ENCODE measurements around the gene ZNRF1.

ZNRF1 gene

GRCh38 chr16:75151798-75152197 lies 153.0 kb downstream of the ZNRF1 start:
- Histone ChIP-seq H3K27me3 (ENCODE audit: insufficient read depth, poor library complexity, severe bottlenecking) (no peaks in the 10 kb centered on the region), H3K4me3 (ENCODE audit: severe bottlenecking) (no peak overlapping the region), H3K27ac (ENCODE audit: poor library complexity, severe bottlenecking) (no peak overlapping the region), H3K4me1 (ENCODE audit: insufficient read depth, poor library complexity, severe bottlenecking) (no peaks in the 10 kb centered on the region), H3K9me3 (ENCODE audit: severe bottlenecking) (peaks cover 12% of the 10 kb centered on the region), H3K36me3 (ENCODE audit: low read depth) (peaks cover 38% of the 10 kb centered on the region)
- ATAC-seq (ENCODE audit: low read depth) (no peak), DNase-seq (ENCODE audit: low spot score) (no peak)
- no peak for TF ChIP-seq CTCF (IDR thresholded peaks at IDR 0.05; ENCODE audit: poor library complexity, severe bottlenecking)

- Histone ChIP-seq H3K4me1 (ENCODE audit: insufficient read depth, poor library complexity, severe bottlenecking) (no peaks in the 10 kb centered on the region), H3K27me3 (ENCODE audit: insufficient read depth, poor library complexity, severe bottlenecking) (no peaks in the 10 kb centered on the region), H3K9me3 (ENCODE audit: severe bottlenecking) (peaks cover 12% of the 10 kb centered on the region), H3K4me3 (ENCODE audit: severe bottlenecking) (no peak overlapping the region), H3K36me3 (ENCODE audit: low read depth) (peaks cover 38% of the 10 kb centered on the region), H3K27ac (ENCODE audit: poor library complexity, severe bottlenecking) (no peak overlapping the region)
- ATAC-seq (ENCODE audit: low read depth) (no peak), DNase-seq (ENCODE audit: low spot score) (no peak)
- TF ChIP-seq CTCF (IDR thresholded peaks at IDR 0.05; ENCODE audit: poor library complexity, severe bottlenecking) = no peak
These were observed 153.8 kb downstream of the ZNRF1 start for GRCh38 chr16:75152635-75153034.

- no peak for ATAC-seq (ENCODE audit: low read depth)
These were observed 161.6 kb downstream of the ZNRF1 start for GRCh38 chr16:75160386-75160785.

More at GRCh38 chr16:75160386-75160785, 161.6 kb downstream of the ZNRF1 start:
- DNase-seq (ENCODE audit: low spot score) = no peak
- no peak for TF ChIP-seq CTCF (IDR thresholded peaks at IDR 0.05; ENCODE audit: poor library complexity, severe bottlenecking)
- Histone ChIP-seq H3K36me3 (ENCODE audit: low read depth) (peaks cover 50% of the 10 kb centered on the region), H3K27me3 (ENCODE audit: insufficient read depth, poor library complexity, severe bottlenecking) (no peaks in the 10 kb centered on the region), H3K4me3 (ENCODE audit: severe bottlenecking) (no peak overlapping the region), H3K27ac (ENCODE audit: poor library complexity, severe bottlenecking) (no peak overlapping the region), H3K4me1 (ENCODE audit: insufficient read depth, poor library complexity, severe bottlenecking) (no peaks in the 10 kb centered on the region), H3K9me3 (ENCODE audit: severe bottlenecking) (peaks cover 4% of the 10 kb centered on the region)

Data from RWPE2 (cell line).